ENCODE data around the gene GRID1.

GRID1 gene

GRCh38 chr10:86231796-86232560 is 134.6 kb downstream of the GRID1 start:
- TF ChIP-seq ZNF157 (tag by site-specific recombination; IDR thresholded peaks at IDR 0.05) = peak; percentile 94
- TF ChIP-seq ZBTB11 (tag by site-specific recombination; conservative IDR thresholded peaks at IDR 0.05; ENCODE audit: low read depth) = no peak
- ChIA-PET POLR2A (no interaction called here), CTCF (no interaction called here)
- no peaks in the 10 kb centered on the region for H3K36me3 ChIP-seq (ENCODE audit: control insufficient read depth in 2 of 2, insufficient read depth in 1 of 2, low read length in 2 of 2)
- H3K4me1 ChIP-seq (ENCODE audit: control insufficient read depth, insufficient read depth, low read length) = no peaks in the 10 kb centered on the region
- H3K27ac ChIP-seq (ENCODE audit: extremely low read depth, low read depth, low read length) = no peak overlapping the region
- no peaks in the 10 kb centered on the region for H3K9me3 ChIP-seq (ENCODE audit: control insufficient read depth, insufficient read depth, low read depth, low read length)
- H3K4me3 ChIP-seq (ENCODE audit: low read depth, low read length) = no peak overlapping the region

- POLR2A ChIA-PET = no interaction called here
- TF ChIP-seq ZNF423 (tag by site-specific recombination; IDR thresholded peaks at IDR 0.05) (no peak), PRDM10 (tag by site-specific recombination; IDR thresholded peaks at IDR 0.05) (no peak), HOXD13 (CRISPR knock-in tag; IDR thresholded peaks at IDR 0.05; ENCODE audit: borderline replicate concordance) (no peak), ELK4 (IDR thresholded peaks at IDR 0.05; ENCODE audit: borderline replicate concordance, low read depth, low read length) (no peak), WT1 (tag by site-specific recombination; IDR thresholded peaks at IDR 0.05) (no peak), GLI4 (tag by site-specific recombination; IDR thresholded peaks at IDR 0.05) (no peak), ZNF514 (tag by site-specific recombination; IDR thresholded peaks at IDR 0.05) (no peak), IKZF3 (tag by site-specific recombination; IDR thresholded peaks at IDR 0.05) (no peak), GLIS1 (tag by site-specific recombination; IDR thresholded peaks at IDR 0.05) (no peak), ZNF549 (tag by site-specific recombination; IDR thresholded peaks at IDR 0.05) (no peak), ZNF18 (tag by site-specific recombination; IDR thresholded peaks at IDR 0.05) (no peak), ZNF416 (tag by site-specific recombination; IDR thresholded peaks at IDR 0.05) (no peak), SCRT1 (tag by site-specific recombination; IDR thresholded peaks at IDR 0.05; ENCODE audit: borderline replicate concordance) (no peak), TCF7L2 (IDR thresholded peaks at IDR 0.05; ENCODE audit: borderline replicate concordance, low read depth, low read length) (no peak), MEIS1 (CRISPR knock-in tag; IDR thresholded peaks at IDR 0.05; ENCODE audit: borderline replicate concordance) (no peak), ZNF23 (tag by site-specific recombination; IDR thresholded peaks at IDR 0.05; ENCODE audit: borderline replicate concordance) (no peak)
Observed at GRCh38 chr10:86230557-86231180, 135.9 kb downstream of the GRID1 start.

More at GRCh38 chr10:86230557-86231180, 135.9 kb downstream of the GRID1 start:
- Histone ChIP-seq H3K4me3 (ENCODE audit: low read depth, low read length) (no peak overlapping the region), H3K27ac (ENCODE audit: extremely low read depth, low read depth, low read length) (no peak overlapping the region), H3K4me1 (ENCODE audit: control insufficient read depth, insufficient read depth, low read length) (no peaks in the 10 kb centered on the region; the same call in 1 of the 2 replicates), H3K36me3 (ENCODE audit: control insufficient read depth in 2 of 2, insufficient read depth in 1 of 2, low read length in 2 of 2) (no peaks in the 10 kb centered on the region), H3K9me3 (ENCODE audit: control insufficient read depth, insufficient read depth, low read depth, low read length) (no peaks in the 10 kb centered on the region)
- CTCF ChIA-PET = no interaction called here
